H7 (cell line): ENCODE measurements around the gene STXBP3. TPM values are rescaled to one million over a fixed set of nuclear protein-coding genes. Genes with fewer than 3 reads are reported as not detected.

Source experiments
- DNase-seq: peaks from one replicate; pipeline ENCODE4 v3.0.0; 2012
- H3K27me3 ChIP-seq: 2 replicates; pipeline ENCODE4 v1.6.0; 2011; ENCODE audit warnings: mild to moderate bottlenecking, low read length; ENCODE audit not compliant: control insufficient read depth, insufficient read depth
- H3K36me3 ChIP-seq: replicated peaks from 2 replicates; pipeline ENCODE4 v1.5.1; 2011; ENCODE audit warnings: low read length; ENCODE audit not compliant: control insufficient read depth, insufficient read depth
- H3K4me3 ChIP-seq: 2 replicates; pipeline ENCODE4 v1.5.1; 2011; ENCODE audit warnings: low read depth, mild to moderate bottlenecking, control low read depth, low read length, moderate library complexity; ENCODE audit not compliant: insufficient read depth
- total RNA-seq: library from RNA; depleted of rRNA; stranded (reverse); fragments of >200 nt; shearing (Covaris generic); gene quantifications from 2 replicates; pipeline ENCODE4 v1.2.3, GENCODE V29; 2014; rRNA removed

The STXBP3 gene
- total RNA-seq, 1 experiment from 2014 or later: 31.0 TPM

- Histone ChIP-seq H3K36me3 (no peaks in the 10 kb centered on the region), H3K4me3 (no peak overlapping the region), H3K27me3 (no peaks in the 10 kb centered on the region; the same call in 1 of the 2 replicates)
- DNase-seq: no peak
Observed at GRCh38 chr1:108854221-108855019, 107.9 kb downstream of the STXBP3 start.

- Histone ChIP-seq H3K4me3 (no peak within 1 kb of the TSS), H3K36me3 (no peaks in the 10 kb centered on the region), H3K27me3 (no peaks in the 10 kb centered on the region; the same call in 1 of the 2 replicates)
- no peak for DNase-seq
Observed at GRCh38 chr1:108856994-108857393, 110.5 kb downstream of the STXBP3 start, which contains the start of gene AKNAD1. AKNAD1 (minus strand) TSS chr1:108857094; CDS start chr1:108852664, 4,430 bp downstream.

DNA sequence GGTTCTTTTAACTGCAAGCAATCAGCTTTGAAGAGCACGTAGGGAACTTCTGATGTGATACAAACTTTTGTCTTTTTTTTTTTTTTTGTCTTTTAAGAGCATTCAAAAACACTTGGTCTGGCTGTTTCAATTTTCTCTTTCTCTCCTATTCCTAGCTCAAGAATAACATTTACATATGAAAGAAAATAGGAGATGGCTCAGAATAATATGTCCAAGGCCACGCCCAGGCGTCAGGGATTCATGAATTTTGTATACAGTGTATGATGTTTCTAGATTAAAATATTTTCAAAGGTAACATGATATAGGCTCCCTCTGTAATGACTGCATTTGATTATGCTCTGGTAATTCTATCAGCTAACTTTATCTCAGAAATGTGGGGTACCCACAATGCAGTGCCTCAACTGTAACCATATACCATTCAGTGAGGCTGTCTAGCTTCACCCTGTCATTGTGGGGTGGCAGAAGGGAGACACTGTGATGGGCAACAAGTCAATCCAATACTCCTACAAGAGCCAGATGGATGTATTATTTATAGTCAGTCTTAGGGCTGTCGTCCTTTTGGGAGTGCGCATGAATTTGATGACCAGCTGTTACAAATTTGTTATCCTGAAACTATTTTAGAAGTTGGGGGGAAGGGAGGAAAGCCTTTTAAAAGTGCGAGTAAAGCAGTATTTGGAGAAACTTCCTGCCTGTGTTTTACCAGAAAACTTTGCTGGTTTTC, 111.9 kb downstream of the STXBP3 start:
- Histone ChIP-seq H3K4me3 (no peak overlapping the region), H3K27me3 (no peaks in the 10 kb centered on the region; the same call in 1 of the 2 replicates), H3K36me3 (no peaks in the 10 kb centered on the region)
- DNase-seq: no peak

Other genes with a start within 250 kb of the STXBP3 start
- gene EEIG2, start 186.6 kb upstream of the STXBP3 start, total RNA-seq: 25.1 and 39.6 TPM in 2 replicates
- gene HENMT1, start 85.6 kb upstream of the STXBP3 start, total RNA-seq: 17.5 and 18.0 TPM in 2 replicates
- gene PRPF38B, start 54.4 kb upstream of the STXBP3 start, total RNA-seq: 31.9 and 41.3 TPM in 2 replicates
- gene FNDC7, start 33.8 kb upstream of the STXBP3 start, total RNA-seq: 0.03 and 0.33 TPM in 2 replicates
- not detected in 2 replicates for gene AKNAD1, start 110.4 kb downstream of the STXBP3 start, total RNA-seq
- gene GPSM2, start 130.3 kb downstream of the STXBP3 start, total RNA-seq: 31.2 and 34.5 TPM in 2 replicates
- gene CLCC1, start 216.8 kb downstream of the STXBP3 start, total RNA-seq: 24.5 and 41.3 TPM in 2 replicates